HG02759 (cell line): ENCODE measurements around the gene MEIOSIN.

Experiments used
- ATAC-seq: cut with Tn5 transposase; IDR thresholded peaks from one replicate; pipeline ENCODE4 v1.9.1; 2021; ENCODE audit warnings: mild to moderate bottlenecking, moderate library complexity; ENCODE audit not compliant: unreplicated experiment

Gene MEIOSIN

GRCh38 chr19:45763691-45764294 is 30.6 kb downstream of the MEIOSIN start:
- ATAC-seq: no peak

- ATAC-seq: no peak
Measured at GRCh38 chr19:45764475-45764874, 31.2 kb downstream of the MEIOSIN start.

DNA sequence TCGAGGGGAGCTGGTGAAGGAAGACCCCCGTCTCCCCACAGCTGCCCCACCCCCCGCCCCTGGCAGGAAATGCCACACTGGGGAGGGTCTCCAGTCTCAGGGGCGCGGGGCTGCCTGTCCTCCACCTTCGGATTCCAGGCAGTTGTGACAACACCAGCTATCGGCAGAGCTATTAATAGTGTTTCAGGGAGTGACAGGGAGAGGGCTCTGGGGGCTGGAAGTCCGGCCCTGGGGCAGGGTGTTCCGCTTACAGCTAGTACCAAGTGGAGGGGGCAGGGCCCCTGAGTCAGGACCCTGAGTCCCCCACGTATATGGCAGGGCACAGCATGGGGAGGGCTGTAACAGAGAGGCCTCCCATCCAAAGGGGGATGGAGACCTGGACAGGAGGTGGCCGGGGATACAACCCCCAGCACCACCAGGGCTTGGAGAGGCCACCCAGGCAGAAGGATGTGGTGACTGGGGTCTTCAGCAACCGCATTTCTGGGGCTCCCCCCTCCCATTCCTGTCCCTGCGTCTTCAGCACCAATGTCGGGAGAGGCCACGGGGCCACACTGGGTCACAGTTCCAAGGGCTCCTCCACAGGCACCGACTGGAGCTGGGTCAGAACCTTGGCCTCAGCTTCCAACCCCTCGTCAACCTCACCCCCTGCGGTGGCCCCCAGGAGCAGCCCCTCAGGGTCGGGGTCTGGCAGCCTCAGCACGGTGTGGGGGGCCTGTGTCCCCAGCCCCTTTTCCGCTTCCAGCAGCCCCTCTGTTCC is 31.9 kb downstream of the MEIOSIN start:
- no peak for ATAC-seq

GRCh38 chr19:45765702-45766295 is 32.6 kb downstream of the MEIOSIN start:
- ATAC-seq: no peak

- ATAC-seq: no peak
Measured at GRCh38 chr19:45766296-45766868, 33.1 kb downstream of the MEIOSIN start.

GRCh38 chr19:45766869-45767346 is 33.7 kb downstream of the MEIOSIN start:
- ATAC-seq: no peak

DNA sequence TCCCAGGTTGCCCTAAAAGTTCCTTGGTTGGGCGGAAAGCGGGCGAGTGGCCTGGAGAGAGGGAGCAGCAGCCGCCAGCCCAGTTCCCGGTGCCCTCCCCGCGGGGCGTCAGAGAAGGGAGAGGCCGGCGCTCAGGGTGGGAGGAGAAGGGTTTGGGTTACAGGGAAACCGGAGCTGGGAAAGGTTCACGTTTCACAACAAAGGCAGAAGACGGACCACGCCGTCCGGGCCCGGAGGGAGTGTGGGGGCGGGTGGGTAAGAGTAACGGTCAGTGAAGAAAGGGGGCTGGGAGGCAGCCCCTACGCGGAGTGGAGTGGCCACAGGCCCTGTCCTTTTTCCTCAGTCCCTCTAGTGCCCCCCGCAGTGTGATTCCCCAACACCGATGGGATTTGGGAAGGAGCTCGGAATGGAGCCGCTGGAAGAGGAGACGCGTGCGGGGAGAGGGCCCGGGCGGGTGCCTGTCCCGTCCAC is 34.2 kb downstream of the MEIOSIN start:
- ATAC-seq: no peak

- ATAC-seq: no peak
Measured at GRCh38 chr19:45767881-45768654, 34.8 kb downstream of the MEIOSIN start.

- no peak for ATAC-seq
Measured at GRCh38 chr19:45768655-45768983, 35.4 kb downstream of the MEIOSIN start.

DNA sequence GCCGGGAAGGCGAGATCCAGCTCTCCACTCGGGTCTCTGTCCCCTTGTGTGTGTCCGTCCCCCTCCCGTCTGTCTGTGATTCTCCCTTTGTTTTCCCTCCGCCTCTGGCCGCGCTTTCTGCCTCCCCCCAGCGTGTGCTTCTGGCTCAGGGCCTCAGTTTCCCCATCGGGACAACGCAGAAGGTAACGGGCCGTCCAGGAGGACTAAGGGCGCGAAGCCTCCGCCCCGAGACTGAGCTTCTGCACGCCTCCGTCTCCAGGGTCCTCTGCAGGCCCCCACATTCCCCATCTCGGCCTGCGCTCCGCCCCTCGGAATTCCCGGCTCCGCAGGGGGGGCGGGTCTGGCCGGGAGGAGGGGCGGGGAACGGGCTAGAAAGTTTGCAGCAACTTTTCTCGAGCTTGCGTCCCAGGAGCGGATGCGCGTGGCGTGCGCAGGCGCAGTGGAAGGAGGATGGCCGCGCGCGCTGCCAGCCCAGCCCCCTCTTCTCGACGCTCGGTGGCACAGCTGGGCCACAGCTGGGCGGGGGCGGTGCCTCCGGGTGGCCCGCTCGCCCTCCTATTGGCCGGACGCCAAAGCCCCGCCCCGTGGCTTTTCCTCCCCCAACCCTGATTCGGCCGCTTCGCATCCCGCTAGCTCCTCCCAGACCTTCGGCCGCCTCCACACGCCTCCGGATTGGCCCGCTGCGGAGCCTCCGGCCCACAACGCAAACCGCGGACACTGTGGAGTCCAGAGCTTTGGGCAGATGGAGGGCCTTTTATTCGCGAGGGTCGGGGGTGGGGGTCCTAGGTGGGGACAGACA is 35.9 kb downstream of the MEIOSIN start, which contains the start of gene SIX5:
TSS of gene SIX5 (minus strand) at position 269 of the 799 bp plus-strand sequence. CDS start 408 bp downstream, outside the sequence.
- ATAC-seq: peak; percentile 66

DNA sequence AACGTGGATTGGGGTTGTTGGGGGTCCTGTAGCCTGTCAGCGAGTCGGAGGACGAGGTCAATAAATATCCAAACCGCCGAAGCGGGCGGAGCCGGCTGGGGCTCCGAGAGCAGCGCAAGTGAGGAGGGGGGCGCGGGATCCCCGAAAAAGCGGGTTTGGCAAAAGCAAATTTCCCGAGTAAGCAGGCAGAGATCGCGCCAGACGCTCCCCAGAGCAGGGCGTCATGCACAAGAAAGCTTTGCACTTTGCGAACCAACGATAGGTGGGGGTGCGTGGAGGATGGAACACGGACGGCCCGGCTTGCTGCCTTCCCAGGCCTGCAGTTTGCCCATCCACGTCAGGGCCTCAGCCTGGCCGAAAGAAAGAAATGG is 36.6 kb downstream of the MEIOSIN start:
- ATAC-seq: no peak

DNA sequence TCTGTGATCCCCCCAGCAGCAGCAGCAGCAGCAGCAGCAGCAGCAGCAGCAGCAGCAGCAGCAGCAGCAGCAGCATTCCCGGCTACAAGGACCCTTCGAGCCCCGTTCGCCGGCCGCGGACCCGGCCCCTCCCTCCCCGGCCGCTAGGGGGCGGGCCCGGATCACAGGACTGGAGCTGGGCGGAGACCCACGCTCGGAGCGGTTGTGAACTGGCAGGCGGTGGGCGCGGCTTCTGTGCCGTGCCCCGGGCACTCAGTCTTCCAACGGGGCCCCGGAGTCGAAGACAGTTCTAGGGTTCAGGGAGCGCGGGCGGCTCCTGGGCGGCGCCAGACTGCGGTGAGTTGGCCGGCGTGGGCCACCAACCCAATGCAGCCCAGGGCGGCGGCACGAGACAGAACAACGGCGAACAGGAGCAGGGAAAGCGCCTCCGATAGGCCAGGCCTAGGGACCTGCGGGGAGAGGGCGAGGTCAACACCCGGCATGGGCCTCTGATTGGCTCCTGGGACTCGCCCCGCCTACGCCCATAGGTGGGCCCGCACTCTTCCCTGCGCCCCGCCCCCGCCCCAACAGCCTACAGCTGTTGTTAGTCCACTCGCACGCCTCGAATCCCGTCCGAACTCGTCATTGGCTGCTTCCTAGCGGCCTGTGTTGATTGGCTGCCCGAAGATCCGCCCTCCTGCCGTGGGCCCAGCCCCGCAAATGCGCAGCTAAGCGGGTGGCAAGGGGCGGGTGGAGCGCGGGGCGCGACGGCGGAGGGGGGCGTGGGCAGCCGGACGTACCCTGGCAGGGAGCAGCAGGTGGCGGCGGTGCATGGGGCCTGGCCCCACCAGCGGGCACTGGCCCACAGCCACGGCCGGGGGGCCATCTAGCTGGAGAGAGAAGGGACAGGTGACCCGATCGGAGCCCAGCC is 37.2 kb downstream of the MEIOSIN start:
- ATAC-seq: peak; percentile 54

GRCh38 chr19:45771311-45771933 is 38.2 kb downstream of the MEIOSIN start:
- no peak for ATAC-seq

DNA sequence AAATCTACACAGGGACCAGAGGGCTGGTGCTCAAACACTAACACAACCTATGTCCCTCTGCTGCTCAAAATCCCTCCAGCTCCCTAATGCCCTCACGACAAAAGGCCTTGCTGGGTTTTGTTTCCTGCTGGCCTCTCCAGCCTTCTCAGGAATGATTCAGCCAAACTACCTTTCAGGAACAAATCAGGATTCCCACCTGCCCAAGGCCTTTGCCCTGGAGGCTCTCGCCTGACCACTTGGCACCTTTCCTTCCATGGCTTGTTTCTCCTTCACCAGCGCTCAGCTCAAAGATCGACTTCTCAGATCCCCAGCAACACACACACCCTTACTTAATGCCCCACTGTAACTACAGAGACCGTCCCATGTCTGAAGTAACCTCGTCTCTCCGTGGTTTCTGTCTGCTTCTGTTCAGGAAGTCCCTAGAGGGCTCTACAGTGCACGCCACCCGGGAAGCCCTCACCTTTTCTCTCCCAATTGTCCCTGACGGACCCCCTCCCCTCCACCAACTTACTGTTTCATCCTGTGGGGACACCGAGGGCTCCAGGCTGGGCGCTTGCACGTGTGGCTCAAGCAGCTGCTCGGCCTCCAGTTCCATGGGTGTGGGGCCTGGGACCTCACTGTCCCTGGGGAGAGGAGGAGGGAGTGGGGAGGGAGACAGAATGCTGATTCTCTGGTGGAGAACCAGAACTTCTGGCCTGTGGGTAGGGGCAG is 39.0 kb downstream of the MEIOSIN start:
- ATAC-seq: no peak

- no peak for ATAC-seq
Measured at GRCh38 chr19:45772912-45773311, 39.7 kb downstream of the MEIOSIN start.

- ATAC-seq: no peak
Measured at GRCh38 chr19:45773384-45773783, 40.1 kb downstream of the MEIOSIN start.

DNA sequence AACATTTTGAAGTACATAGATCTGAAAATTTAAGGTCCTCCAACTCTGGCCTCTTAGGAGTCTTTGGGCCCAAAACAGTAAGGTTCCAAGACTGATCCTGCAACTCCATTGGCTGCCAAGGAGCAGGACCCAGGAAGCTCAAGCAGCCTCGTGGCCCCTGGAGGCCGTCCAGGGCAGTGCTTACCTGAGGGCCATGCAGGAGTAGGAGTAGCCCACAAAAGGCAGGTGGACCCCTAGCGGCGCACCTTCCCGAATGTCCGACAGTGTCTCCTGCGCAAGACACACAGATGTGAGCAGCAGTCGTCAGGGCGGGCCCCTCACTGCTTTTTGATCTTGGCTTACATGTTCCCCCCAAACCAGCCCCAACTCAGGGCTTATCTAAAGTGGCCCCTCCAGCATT is 41.5 kb downstream of the MEIOSIN start:
- no peak for ATAC-seq

DNA sequence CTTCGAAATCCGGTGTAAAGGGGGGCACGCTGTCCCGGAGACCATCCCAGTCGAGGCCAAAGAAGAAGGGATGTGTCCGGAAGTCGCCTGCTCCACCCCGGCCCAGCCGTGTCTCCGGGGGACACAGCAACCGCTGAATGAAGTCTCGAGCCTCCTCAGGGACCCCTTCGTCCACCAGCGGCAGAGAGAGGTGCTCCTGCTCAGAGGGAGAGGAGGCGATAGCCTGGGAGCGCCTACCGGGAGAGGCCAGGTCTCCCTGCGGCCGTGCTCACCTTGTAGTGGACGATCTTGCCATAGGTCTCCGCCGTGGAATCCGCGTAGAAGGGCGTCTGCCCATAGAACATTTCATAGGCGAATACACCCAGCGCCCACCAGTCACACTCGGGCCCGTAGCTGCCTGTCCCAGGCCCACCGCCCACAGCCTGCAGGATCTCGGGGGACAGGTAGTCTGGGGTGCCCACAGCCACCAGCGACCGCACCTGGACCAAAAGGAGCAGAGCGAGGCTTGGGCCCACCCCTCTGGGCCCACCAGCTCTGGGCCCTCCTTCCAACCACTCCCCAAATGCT is 44.2 kb downstream of the MEIOSIN start:
- ATAC-seq: no peak
